Measurements from ENCODE around the gene ACTL10.

DNA sequence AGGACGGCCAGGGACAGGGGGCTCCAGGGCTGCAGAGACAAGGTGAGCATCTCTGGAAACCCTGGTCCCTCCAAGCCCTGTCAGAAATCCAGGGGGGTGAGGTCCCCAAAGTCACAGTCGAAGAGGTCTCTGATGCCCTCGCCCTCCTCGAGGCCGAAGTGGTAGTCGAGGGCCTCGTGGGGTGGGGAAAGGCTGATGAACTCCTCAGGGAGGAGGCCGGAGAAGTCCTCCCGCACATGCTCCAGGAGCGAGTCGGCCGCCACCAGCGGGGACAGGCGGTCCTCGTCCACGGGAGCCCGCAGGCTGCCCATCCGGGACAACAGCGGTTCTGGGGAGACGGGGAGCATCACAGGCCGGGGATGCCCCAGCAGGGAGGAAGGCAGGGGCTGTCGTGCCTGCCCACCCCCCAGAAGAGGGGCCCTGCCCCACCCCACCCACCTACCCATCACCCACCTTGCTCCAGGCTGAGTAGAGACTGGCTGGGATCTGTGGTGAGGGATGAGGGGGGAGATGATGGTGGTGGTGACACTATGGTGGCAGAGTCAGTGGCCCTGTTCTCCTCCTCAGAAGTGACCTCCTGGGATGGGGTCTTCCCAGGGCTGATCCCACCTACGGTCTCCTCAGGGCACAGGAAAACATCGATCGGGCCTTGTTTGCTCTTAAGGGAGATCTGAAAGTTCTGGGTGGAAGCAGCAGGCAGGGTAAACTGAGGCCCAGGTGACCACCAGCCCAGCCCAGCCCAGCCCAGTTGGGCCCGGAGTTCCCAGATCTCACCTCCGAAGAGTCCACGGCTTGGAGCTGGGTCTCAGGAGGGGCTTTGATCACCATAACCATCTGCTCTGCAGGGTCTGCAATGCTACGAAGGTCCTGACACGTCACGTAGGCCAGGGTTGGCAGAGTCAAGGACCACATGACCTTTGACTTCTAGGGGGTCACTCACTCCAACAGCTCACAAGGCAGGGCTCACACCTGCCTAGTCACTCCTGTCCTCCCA is 10.2 kb downstream of the ACTL10 start:
- TF ChIP-seq, protein P1, sequence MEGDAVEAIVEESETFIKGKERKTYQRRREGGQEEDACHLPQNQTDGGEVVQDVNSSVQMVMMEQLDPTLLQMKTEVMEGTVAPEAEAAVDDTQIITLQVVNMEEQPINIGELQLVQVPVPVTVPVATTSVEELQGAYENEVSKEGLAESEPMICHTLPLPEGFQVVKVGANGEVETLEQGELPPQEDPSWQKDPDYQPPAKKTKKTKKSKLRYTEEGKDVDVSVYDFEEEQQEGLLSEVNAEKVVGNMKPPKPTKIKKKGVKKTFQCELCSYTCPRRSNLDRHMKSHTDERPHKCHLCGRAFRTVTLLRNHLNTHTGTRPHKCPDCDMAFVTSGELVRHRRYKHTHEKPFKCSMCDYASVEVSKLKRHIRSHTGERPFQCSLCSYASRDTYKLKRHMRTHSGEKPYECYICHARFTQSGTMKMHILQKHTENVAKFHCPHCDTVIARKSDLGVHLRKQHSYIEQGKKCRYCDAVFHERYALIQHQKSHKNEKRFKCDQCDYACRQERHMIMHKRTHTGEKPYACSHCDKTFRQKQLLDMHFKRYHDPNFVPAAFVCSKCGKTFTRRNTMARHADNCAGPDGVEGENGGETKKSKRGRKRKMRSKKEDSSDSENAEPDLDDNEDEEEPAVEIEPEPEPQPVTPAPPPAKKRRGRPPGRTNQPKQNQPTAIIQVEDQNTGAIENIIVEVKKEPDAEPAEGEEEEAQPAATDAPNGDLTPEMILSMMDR (IDR thresholded peaks at IDR 0.05; ENCODE audit: insufficient read depth, low read depth, low read length): no peak
- TF ChIP-seq EZH2 (IDR thresholded peaks at IDR 0.05; ENCODE audit: insufficient read depth, low read length): no peak

Data from astrocyte (in vitro differentiated cells and primary cell).